Measurements from ENCODE around the gene IL17F.
A peak's percentile ranks its signal among the peaks of the same experiment; 100 is the strongest.

The IL17F gene

DNA sequence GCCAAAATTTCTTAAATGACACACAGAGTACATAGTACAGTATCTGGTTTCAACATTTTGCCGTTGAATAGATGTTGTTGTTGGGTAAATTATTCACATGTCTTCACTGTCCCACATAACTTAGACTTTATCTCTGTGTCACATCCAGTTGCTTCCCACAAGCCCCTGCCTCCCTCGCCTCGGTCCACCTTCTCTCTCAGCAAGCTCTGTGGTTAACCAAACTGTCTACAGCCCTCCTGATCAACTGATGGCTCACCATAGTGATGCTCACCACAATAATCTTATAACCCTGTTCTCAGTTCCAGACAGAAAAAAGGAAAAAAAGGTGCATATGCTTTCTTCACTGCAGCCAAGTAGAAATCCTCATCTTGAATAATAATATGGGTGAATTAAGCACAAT lies 23.0 kb downstream of the IL17F start:
- Histone ChIP-seq H3K27me3 (replicated peaks; ENCODE audit: insufficient read depth, low read length) (peaks cover 27% of the 10 kb centered on the region), H3K27ac (ENCODE audit: low read length) (no peak overlapping the region), H3K79me2 (ENCODE audit: low read length) (no peaks in the 10 kb centered on the region), H3F3A (ENCODE audit: insufficient read depth, low read length) (peaks cover 12% of the 10 kb centered on the region), H3K9me2 (replicated peaks; ENCODE audit: insufficient read depth, low read length) (no peaks in the 10 kb centered on the region), H3K4me1 (ENCODE audit: low read length) (peaks cover 27% of the 10 kb centered on the region), H3K4me2 (ENCODE audit: low read depth, low read length) (peak overlapping the region; percentile 32; the same call in 1 of the 2 replicates), H2AFZ (ENCODE audit: low read length) (no peak overlapping the region), H3K4me3 (ENCODE audit: low read length) (no peak overlapping the region), H3K9ac (ENCODE audit: low read length) (no peak overlapping the region), H3K36me3 (replicated peaks; ENCODE audit: insufficient read depth, low read length) (no peaks in the 10 kb centered on the region), H4K20me1 (ENCODE audit: insufficient read depth, low read length) (no peaks in the 10 kb centered on the region), H3K9me3 (replicated peaks; ENCODE audit: insufficient read depth, low read length) (no peaks in the 10 kb centered on the region)
- TF ChIP-seq EZH2phosphoT487 (IDR thresholded peaks at IDR 0.05; ENCODE audit: low read length) (no peak), EZH2 (optimal IDR thresholded peaks at IDR 0.05; ENCODE audit: low read depth, low read length) (no peak)
- TF ChIP-seq, protein P1, sequence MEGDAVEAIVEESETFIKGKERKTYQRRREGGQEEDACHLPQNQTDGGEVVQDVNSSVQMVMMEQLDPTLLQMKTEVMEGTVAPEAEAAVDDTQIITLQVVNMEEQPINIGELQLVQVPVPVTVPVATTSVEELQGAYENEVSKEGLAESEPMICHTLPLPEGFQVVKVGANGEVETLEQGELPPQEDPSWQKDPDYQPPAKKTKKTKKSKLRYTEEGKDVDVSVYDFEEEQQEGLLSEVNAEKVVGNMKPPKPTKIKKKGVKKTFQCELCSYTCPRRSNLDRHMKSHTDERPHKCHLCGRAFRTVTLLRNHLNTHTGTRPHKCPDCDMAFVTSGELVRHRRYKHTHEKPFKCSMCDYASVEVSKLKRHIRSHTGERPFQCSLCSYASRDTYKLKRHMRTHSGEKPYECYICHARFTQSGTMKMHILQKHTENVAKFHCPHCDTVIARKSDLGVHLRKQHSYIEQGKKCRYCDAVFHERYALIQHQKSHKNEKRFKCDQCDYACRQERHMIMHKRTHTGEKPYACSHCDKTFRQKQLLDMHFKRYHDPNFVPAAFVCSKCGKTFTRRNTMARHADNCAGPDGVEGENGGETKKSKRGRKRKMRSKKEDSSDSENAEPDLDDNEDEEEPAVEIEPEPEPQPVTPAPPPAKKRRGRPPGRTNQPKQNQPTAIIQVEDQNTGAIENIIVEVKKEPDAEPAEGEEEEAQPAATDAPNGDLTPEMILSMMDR (IDR thresholded peaks at IDR 0.05; ENCODE audit: low read length), result no peak
- peak; percentile 76 for DNase-seq

DNA sequence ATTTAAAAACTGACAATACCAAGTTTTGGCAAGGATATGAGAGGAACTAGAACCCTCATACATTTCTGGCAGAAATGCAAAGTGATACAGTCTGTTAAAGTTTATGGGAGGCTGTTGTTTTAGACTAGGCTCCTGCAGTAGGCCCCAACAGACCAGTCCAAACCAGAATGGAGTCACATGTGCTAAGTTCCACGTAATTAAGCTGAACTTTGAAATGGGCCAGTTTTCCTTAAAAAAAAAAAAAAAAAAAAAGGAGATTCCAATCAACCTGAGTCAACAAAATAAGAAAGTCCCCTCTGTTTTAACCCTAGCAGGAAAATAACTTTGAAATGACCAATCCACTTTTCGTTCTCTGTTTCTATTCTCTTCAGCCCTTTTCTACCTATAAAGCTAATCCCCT lies 26.5 kb downstream of the IL17F start:
- no peak for DNase-seq
- peaks cover 46% of the 10 kb centered on the region for H3K27me3 ChIP-seq (replicated peaks; ENCODE audit: insufficient read depth, low read length)
- H3K4me1 ChIP-seq (ENCODE audit: low read length), result peaks cover 40% of the 10 kb centered on the region
- H3K27ac ChIP-seq (ENCODE audit: low read length), result no peak overlapping the region
- H3K9me3 ChIP-seq (replicated peaks; ENCODE audit: insufficient read depth, low read length), result no peaks in the 10 kb centered on the region
- H4K20me1 ChIP-seq (ENCODE audit: insufficient read depth, low read length), result no peaks in the 10 kb centered on the region
- H3K9me2 ChIP-seq (replicated peaks; ENCODE audit: insufficient read depth, low read length), result no peaks in the 10 kb centered on the region
- no peak overlapping the region for H3K4me3 ChIP-seq (ENCODE audit: low read length)
- H3K36me3 ChIP-seq (replicated peaks; ENCODE audit: insufficient read depth, low read length), result no peaks in the 10 kb centered on the region
- no peak overlapping the region for H3K4me2 ChIP-seq (ENCODE audit: low read depth, low read length)
- no peak overlapping the region for H2AFZ ChIP-seq (ENCODE audit: low read length)
- no peak overlapping the region for H3K9ac ChIP-seq (ENCODE audit: low read length)
- peaks cover 12% of the 10 kb centered on the region for H3F3A ChIP-seq (ENCODE audit: insufficient read depth, low read length)
- TF ChIP-seq EZH2phosphoT487 (IDR thresholded peaks at IDR 0.05; ENCODE audit: low read length) (no peak), EZH2 (optimal IDR thresholded peaks at IDR 0.05; ENCODE audit: low read depth, low read length) (no peak)
- TF ChIP-seq, protein P1 (IDR thresholded peaks at IDR 0.05; ENCODE audit: low read length), result no peak
- no peaks in the 10 kb centered on the region for H3K79me2 ChIP-seq (ENCODE audit: low read length)

DNA sequence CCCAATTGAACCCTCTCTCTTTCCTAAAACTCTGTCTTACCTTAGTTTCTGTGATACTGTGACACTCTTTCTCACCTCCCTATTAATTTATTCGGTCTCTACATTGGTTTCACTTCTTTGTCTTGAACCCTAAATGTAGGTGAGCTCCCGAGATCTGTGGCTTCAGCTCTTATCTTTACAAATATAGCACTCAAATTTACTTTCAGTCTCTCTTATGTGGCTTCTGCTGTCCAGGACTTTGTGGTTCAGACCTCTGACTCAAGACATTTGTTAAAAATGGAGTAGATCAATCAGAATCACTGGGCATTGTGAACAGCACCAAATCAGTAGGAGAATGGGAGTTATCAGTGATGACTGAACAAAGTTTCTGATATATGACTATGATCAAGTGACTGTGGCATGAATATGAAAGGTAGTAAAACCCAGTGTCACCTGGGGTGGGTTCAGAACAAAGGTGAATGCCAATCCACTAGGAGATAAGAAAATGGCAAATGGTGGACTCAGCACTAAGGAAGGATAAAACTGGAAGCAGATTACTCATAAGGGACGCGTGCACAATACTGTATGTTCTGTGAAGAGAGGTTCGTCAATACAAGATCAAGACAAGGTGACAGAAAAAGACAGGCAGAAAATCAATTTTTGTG lies 27.2 kb downstream of the IL17F start:
- H3K4me3 ChIP-seq (ENCODE audit: low read length), result no peak overlapping the region
- no peaks in the 10 kb centered on the region for H3K9me3 ChIP-seq (replicated peaks; ENCODE audit: insufficient read depth, low read length)
- no peaks in the 10 kb centered on the region for H3K79me2 ChIP-seq (ENCODE audit: low read length)
- H3K9ac ChIP-seq (ENCODE audit: low read length), result no peak overlapping the region
- H2AFZ ChIP-seq (ENCODE audit: low read length), result no peak overlapping the region
- TF ChIP-seq EZH2 (optimal IDR thresholded peaks at IDR 0.05; ENCODE audit: low read depth, low read length) (no peak), EZH2phosphoT487 (IDR thresholded peaks at IDR 0.05; ENCODE audit: low read length) (no peak)
- TF ChIP-seq, protein P1 (IDR thresholded peaks at IDR 0.05; ENCODE audit: low read length), result no peak
- no peaks in the 10 kb centered on the region for H3K9me2 ChIP-seq (replicated peaks; ENCODE audit: insufficient read depth, low read length)
- DNase-seq, result peak; percentile 85
- peaks cover 12% of the 10 kb centered on the region for H3F3A ChIP-seq (ENCODE audit: insufficient read depth, low read length)
- peak overlapping the region; percentile 55 for H3K4me2 ChIP-seq (ENCODE audit: low read depth, low read length)
- no peak overlapping the region for H3K27ac ChIP-seq (ENCODE audit: low read length)
- H3K4me1 ChIP-seq (ENCODE audit: low read length), result peaks cover 46% of the 10 kb centered on the region
- H3K27me3 ChIP-seq (replicated peaks; ENCODE audit: insufficient read depth, low read length), result peaks cover 46% of the 10 kb centered on the region
- H3K36me3 ChIP-seq (replicated peaks; ENCODE audit: insufficient read depth, low read length), result no peaks in the 10 kb centered on the region
- no peaks in the 10 kb centered on the region for H4K20me1 ChIP-seq (ENCODE audit: insufficient read depth, low read length)

All from MM.1S (cell line).